ENCODE data around the gene ZBTB20.
"Not testable (repeated sequence)": the region's sequence is repeated elsewhere in the genome, so short reads cannot be mapped to it uniquely, and the experiment has no call there.

Gene ZBTB20

DNA sequence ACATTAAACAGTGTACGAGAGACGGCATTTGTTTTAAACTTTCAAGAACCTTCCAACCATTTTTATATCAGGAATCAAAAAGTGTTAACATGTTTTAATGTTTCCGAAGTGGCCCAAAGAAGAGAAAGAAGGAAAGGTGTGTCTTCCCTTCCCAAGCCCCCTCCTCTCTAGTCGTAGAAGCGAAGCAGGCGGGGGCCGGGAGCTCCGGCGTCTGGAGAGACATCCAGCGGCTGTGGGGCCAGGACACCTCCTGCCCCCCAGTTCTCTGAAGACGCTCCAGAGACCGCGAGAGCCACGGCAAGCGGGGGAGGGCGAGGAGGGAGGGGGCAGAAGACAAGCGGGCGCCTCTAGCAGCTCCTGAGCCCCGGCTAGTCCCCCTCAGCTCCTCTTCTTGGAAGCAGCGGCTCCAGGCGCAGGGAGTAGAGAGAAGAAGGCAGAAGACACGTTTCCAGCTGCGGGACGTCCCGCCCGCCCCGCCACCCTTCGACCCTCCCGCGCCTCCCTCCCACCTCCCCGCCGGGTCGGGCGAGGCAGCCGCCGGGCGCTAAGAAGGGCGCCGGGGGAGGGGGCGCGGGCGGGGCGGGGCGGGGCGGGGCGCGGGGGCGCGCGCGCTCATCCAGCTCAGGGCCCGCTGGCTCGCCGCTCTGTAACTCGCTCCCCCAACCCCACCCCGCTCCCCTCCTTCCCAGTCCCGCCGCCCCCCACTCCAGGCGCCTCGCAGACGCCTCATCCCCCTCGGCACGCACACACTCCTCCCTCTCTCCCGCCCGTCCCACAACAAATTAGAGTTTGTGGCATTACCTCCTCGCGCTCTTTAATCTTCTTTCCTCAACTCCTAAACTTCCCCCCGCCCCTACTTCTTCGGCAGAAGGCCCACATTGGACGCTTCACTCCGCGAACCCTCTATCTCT, at the start of gene ZBTB20:
Gene ZBTB20 (minus strand): TSS at position 871 of the 911 bp plus-strand sequence.
- peak; percentile 54 for DNase-seq (ENCODE audit: low read depth)
- peak within 1 kb of the TSS; percentile 76 for H3K4me3 ChIP-seq (ENCODE audit: low read depth, low read length)

DNA sequence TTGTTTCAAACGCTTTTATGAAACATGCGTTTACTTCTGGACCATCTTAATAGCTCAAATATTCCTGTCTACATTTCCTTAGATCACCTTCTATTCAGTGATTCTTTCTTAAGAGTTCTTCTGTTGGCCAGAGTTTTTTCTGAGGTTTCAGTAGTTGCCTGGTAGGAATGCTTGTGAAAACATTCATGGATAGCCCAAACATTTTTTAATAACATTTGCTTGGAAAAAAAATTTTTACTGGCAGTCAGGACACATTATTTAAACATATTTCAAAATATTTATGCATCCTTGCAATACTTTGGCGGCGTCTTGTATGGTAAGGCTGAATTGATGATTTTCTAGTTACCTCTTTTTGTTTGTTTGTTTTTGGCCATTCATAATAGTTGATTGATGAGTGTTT, 47.4 kb upstream of the ZBTB20 start:
- no peak for DNase-seq (ENCODE audit: low read depth)
- no peak overlapping the region for H3K4me3 ChIP-seq (ENCODE audit: low read depth, low read length)

DNA sequence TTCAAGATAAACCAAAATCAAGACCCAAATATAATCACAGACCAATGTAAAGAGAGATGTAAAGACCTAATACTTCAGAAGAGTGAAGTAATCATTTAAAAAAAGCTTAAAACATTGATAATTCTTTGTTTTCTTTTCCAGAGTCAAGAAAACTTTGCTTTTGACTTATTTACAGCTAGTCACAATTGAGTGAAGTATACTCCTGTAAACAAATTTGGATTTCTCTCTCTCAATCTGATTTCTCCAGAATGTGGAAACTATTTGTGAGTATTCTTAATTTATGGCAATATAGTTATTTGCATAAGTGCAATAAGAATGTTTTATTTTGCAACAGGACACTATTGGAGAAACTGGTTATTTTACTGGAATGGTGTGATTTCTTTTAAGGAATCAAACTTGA, 43.7 kb upstream of the ZBTB20 start:
- DNase-seq (ENCODE audit: low read depth) = no peak
- H3K4me3 ChIP-seq (ENCODE audit: low read depth, low read length) = no peak overlapping the region

DNA sequence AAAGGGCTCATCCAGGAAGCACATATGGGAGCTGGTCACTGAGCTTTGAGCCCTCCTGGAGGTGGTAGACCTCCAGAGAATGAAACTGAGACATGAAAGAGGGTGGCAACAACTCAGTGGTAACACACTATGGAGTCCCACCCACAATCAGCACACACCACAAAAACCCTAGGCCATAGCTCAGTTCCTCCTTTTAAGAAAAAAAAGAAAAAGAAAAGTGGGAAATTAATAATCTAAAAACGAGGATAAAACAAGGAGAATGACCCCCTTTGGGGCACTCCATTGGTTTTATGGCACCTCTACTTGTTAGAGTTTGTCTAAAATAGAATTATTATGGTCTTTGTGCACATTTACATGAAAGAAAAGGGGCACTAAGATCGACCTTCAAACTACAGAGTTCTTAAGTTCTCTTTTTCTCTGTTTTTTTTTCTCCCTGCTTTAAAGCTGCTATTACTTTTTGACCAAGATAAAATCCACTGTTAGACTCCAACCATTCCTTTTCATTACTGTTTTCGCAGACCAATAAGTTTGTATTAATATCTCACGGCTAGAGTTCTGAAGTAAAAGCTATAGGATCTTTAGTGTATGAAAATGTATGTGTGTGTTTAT, 40.2 kb upstream of the ZBTB20 start:
- H3K4me3 ChIP-seq (ENCODE audit: low read depth, low read length) = no peak overlapping the region
- DNase-seq (ENCODE audit: low read depth) = no peak

DNA sequence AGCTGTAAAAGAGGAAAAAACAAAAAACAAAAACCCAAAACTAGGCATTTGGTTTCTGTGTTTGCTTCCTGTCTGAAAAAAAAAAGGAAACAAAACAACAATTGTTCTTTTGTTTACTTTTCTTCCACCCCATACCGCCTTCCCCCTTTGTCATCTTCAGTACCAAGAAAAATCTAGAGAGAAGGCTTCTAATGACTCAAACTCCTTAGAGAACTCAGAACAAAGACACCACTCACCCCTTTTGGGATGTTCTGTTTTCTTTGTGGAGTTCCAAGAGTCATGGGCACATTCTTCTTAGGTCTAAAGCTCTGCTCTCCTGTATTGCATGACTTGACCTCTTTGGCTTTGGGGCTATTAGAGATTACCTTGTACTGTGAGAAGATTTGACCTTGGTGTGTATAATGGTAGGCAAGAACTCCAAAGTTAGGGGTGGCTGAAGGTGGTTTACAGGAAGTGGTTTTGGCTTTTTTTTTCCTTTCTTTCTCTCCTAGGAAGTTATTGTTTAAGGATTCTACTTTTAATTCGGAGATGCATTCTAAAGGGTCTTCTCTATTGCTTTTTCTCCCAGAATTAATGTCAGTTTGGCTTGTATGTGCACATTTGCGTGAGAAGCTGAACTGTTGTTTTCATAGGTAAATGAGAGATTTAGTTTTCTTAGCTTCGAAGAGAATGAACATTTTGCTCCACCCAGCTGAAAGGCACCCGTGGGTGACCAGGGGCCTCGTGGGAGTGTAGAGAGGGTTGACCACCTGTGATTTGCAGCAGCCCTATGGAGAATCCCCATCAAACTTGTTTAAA, 39.5 kb upstream of the ZBTB20 start:
- no peak overlapping the region for H3K4me3 ChIP-seq (ENCODE audit: low read depth, low read length)
- DNase-seq (ENCODE audit: low read depth) = no peak

DNA sequence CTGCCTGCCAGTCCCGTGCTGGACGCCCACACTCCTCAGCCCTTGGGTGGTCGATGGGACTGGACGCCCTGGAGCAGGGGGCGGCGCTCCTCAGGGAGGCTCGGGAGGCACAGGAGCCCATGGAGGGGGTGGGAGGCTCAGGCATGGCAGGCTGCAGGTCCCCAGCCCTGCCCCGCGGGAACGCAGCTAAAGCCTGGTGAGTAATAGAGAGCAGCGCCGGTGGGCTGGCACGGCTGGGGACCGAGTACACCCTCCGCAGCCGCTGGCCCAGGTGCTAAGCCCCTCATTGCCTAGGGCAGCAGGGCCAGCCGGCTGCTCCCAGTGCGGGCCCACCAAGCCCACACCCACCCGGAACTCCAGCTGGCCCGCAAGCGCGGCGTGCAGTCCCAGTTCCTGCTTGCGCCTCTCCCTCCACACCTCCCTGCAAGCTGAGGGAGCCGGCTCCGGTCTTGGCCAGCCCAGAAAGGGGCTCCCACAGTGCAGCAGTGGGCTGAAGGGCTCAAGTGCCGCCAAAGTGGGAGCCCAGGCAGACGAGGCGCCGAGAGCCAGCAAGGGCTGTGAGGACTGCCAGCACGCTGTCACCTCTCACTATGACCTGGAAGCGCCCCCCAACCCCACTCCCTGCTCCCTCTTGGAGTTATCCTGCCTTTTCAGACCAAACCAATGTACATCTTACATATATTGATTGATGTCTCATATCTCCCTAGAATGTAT, 37.9 kb upstream of the ZBTB20 start:
- DNase-seq (ENCODE audit: low read depth); H3K4me3 ChIP-seq (ENCODE audit: low read depth, low read length): not testable (repeated sequence)

DNA sequence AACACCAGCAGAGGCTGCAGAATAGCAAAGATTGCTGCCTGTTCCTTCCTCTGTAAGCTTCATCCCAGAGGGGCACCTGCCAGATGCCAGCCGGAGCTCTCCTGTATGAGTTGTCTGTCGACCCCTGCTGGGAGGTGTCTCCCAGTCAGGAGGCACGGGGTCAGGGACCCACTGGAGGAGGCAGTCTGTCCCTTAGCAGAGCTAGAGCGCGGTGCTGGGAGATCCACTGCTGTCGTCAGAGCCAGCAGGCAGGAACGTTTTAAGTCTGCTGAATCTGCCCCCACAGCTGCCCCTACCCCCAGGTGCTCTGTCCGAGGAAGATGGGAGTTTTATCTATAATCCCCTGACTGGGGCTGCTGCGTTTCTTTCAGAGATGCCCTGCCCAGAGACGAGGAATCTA, 31.8 kb upstream of the ZBTB20 start:
- not testable (repeated sequence) for DNase-seq (ENCODE audit: low read depth); H3K4me3 ChIP-seq (ENCODE audit: low read depth, low read length)

DNA sequence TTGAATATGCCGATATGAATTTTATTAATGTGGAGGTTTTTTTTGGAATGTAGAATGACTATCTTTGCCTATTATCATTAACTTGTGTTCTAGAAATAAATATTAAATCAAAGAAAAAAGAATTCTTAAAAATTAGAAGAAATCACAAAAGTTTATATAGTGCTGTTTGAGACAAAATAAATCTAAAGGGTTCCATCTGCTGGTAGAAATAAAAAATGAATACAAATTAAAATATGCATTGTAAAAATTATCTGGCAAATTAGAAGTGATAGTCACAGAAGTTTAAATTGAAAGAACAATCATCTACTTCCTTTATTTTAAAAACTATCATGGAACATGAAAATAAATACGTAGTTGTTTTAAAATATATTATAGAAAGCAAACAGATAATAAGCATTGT, 22.7 kb upstream of the ZBTB20 start:
- H3K4me3 ChIP-seq (ENCODE audit: low read depth, low read length) = no peak overlapping the region
- no peak for DNase-seq (ENCODE audit: low read depth)

DNA sequence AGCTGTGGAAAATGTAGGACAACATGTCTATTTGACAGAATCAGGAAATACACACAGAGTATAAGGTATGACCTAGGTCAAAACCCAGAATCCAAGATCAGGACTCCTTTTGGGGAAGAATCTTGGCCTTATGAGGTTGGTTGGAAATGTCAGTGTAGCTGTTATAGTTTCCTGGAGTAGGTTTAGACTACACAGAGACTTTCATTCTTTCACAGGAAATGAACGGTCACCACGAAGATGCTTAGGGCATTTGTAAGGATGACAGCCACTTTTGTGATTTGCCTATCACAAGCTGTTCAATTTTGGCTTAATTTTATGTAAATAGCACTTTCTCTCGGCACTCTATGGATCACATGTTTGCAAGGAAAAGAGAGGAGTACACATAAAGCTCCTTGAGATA, 18.6 kb upstream of the ZBTB20 start:
- DNase-seq (ENCODE audit: low read depth) = no peak
- H3K4me3 ChIP-seq (ENCODE audit: low read depth, low read length) = no peak overlapping the region

DNA sequence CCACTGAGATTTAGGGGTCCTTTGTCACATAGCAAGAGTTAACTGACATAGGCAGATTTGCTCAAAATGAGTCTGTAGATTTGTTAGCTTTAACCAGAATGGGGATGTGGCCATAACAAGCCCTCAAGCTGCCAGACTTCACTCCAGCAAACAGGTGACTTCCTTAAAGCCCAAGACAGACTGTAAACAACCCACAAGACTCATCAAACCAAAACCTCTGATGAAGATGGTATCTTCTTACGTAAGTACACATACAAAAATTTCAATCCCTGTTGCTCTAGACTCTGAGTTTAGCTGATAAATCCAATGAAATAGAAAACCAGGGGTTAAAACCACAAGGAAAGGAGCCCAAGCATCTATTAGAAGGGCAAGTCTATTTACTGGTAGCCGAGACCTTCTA, 18.2 kb upstream of the ZBTB20 start:
- no peak overlapping the region for H3K4me3 ChIP-seq (ENCODE audit: low read depth, low read length)
- DNase-seq (ENCODE audit: low read depth) = no peak

DNA sequence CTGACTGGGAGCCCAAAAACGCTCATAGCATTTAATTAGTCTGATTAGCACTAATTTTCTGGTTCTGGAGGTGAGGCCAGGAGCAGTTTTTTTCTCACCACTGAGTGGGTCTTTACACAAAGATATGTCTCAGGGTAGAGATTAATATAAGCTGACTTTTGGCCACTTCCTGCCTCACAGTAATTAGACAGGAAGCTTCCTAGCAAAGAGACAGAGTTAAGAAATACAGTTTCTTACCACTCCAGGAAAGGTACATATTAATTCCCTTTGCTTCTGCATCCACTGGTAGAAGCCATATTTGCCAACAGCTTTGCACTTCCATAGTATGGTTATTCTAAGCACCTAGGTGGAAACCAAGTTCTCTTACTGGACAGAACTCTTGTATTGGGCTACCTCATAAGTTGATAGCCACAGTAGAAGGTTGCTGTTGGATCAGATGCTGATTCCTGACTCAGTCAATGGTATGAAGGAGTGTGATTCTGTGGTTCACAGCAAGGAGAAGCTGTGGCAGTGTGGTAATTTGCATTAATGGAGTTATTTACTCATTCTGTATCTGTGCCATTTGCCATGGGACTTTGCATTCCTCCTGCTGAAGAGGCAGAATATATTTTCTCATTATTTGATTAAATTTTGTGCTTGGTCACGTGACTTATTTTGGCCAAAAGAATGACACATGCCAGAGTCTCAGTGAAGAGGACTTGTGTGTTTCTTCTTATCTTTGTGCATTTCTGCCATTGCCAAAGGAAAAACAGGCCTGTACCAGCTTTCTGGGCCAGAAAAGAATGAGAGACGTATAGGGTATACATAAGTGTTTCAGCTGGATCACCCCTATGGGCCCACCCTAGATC, 17.5 kb upstream of the ZBTB20 start:
- no peak for DNase-seq (ENCODE audit: low read depth)
- H3K4me3 ChIP-seq (ENCODE audit: low read depth, low read length) = no peak overlapping the region

DNA sequence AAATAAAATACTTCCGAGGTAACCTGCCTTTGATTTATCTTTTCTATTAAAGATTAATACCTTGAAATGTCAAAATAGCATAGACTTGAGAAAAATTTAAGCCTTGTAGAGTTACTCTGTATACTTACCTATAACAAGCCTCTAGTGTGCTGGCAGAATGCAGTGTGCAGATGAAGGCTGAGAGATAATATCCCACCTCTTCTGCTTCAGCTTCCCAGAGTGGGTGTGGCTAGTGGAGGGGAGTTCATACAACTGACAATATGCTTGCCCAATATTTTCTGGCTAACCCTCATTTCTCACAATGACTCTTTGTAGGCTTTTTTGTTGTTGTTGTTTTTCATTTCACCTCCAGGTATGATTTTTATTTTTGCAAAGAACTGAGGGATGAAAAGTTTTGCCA, 15.7 kb upstream of the ZBTB20 start:
- H3K4me3 ChIP-seq (ENCODE audit: low read depth, low read length) = no peak overlapping the region
- DNase-seq (ENCODE audit: low read depth) = no peak

DNA sequence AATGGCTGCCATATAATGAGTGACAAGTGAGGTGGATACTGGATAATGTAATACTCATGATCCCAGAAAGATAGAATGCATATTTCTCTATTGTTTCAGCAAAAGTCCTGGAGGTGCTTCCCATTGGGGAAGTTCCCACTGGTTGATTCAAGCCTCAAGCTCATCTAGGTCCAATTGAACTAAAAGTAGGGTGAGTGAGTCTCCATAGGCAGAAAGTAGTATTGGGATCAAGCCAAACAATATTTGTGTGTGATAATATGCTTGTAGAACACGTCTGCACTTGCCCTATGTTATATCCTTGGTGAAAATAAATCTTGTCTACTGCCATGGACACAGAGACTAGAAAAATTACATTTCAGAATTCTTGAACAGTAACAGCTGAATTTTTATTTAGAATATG, 14.8 kb upstream of the ZBTB20 start:
- H3K4me3 ChIP-seq (ENCODE audit: low read depth, low read length) = no peak overlapping the region
- no peak for DNase-seq (ENCODE audit: low read depth)

DNA sequence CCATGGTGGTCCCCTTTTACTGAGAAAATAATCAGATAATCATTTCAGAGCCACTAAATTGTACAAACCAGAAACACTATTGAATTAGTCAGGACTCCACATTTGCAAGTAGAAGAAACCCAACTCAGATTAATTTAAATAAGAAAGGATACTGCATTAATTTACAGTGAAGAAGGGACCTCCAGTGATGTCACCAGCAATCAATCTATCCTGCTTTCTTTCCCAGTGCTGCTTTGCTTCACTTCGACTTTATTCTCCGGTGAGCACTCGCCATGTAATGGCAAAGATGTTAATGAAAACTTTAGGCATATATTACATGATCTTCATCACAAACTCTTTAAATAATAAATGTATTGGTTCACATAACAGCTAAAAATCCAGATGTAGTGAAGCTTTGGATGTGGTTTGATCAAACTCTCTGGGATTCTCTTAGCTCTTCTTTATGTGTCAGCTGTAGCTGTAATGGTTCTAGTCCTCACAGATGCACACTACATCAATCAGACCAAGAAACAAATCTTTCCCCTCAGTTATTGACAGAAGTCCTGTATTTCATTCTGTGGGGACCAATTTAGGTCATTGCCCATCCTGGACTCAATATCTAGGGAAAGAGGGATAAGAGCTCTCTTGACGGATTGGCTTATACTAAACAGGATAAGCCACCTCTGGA, 14.2 kb upstream of the ZBTB20 start:
- DNase-seq (ENCODE audit: low read depth) = no peak
- H3K4me3 ChIP-seq (ENCODE audit: low read depth, low read length) = no peak overlapping the region

DNA sequence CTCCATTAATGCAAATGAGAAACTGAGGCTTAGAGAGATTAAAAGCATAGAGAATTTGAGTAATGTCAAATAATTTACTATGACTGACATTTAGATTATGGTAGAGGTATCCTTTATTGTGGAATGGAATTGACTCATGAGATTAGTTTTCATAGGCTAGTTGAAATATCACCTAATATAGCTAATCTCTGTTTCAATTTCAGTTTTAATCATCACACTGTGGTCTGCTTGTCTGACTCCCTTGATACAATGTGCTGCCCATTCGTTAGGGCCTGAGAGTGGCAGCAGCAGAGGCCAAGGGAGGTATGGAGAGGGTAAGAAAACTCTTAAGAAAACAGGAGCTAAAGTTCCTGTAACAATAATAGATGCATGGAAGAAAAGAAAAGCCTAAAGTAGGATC, 13.2 kb upstream of the ZBTB20 start:
- DNase-seq (ENCODE audit: low read depth) = no peak
- no peak overlapping the region for H3K4me3 ChIP-seq (ENCODE audit: low read depth, low read length)

DNA sequence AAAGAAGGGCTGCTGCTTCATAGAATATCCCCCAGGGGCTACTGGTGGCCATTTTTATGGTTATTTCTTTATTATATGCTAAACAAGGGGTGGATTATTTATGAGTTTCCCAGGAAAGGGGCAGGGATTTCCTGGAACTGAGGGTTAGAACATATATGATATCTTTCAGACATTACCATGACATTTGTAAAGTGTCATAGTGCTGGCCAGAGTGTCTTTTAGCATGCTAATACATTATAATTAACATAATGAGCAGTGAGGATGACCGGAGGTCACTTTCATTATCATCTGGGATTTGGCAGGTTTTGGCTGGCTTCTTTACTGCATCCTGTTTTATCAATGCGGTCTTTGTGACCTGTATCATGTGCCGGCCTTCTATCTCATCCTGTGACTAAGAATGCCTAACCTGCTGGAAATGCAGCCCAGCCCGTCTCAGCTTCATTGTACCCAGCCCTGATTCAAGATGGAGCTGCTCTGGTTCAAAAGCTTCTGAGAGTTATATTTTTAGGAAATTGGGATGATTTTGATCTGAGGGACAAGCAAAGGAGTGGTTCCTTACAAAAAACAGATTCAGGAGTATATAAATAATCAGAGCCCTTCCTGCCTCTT, 9.1 kb upstream of the ZBTB20 start:
- no peak overlapping the region for H3K4me3 ChIP-seq (ENCODE audit: low read depth, low read length)
- DNase-seq (ENCODE audit: low read depth) = no peak

DNA sequence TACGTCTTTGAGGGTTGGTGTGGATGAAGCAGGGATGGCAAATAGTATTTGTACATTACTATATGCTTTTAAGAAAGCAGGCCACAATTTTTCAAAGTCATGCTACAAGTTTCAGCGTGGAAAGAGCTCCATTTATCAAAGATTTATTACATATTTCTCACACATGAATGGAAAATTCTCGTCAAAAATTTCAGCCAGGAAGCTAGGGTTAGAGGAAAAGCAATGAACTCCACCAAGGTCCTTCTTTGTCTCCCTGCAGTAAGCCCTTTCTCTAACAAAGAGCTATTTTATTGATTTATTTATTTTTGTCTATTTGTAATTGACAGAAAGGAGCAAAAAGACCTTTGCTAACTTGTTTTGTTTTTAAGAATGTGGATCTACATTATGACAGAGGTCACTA, 7.5 kb upstream of the ZBTB20 start:
- H3K4me3 ChIP-seq (ENCODE audit: low read depth, low read length) = no peak overlapping the region
- DNase-seq (ENCODE audit: low read depth) = no peak

DNA sequence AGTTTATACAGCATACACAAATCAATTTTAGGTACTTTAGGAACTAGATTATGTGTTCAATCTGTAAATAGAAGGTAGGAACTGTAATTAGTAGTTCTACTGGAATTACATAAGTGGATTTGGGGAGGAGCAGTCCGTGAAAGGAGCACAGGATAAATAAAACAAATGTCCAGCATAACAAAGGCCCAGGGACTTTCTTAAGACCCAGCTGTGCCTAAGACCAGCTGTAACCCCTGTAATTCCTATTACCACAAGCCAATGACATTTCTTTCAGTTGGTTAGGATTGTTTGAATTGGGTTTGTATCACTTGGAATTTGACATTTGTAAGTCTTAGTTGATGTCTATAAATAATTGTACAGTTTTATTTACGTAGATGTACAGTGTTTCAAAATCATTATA, 4.8 kb upstream of the ZBTB20 start:
- H3K4me3 ChIP-seq (ENCODE audit: low read depth, low read length) = no peak overlapping the region
- DNase-seq (ENCODE audit: low read depth) = no peak
